ENCODE results near the gene RPN2.

DNA sequence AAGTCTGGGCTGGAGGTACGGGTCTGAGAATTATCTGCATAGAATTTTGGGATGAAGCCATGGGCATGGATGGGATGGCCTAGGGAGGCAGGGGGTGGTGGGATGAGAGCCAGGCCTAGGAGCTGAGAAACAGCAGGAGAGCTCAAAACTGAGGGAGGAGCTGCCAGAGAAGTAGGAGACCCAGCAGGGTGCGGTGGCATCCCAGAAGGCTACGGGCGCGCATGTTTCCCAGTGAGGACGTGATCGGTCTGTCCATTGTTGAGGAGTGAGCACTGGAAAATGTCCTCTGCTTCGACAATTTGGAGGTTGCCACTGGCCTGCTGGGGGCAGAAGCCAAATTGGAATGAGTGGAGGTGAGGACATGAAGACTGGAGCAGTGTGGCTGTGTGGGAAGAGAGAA lies 14.7 kb downstream of the RPN2 start:
- TF ChIP-seq, protein P1, sequence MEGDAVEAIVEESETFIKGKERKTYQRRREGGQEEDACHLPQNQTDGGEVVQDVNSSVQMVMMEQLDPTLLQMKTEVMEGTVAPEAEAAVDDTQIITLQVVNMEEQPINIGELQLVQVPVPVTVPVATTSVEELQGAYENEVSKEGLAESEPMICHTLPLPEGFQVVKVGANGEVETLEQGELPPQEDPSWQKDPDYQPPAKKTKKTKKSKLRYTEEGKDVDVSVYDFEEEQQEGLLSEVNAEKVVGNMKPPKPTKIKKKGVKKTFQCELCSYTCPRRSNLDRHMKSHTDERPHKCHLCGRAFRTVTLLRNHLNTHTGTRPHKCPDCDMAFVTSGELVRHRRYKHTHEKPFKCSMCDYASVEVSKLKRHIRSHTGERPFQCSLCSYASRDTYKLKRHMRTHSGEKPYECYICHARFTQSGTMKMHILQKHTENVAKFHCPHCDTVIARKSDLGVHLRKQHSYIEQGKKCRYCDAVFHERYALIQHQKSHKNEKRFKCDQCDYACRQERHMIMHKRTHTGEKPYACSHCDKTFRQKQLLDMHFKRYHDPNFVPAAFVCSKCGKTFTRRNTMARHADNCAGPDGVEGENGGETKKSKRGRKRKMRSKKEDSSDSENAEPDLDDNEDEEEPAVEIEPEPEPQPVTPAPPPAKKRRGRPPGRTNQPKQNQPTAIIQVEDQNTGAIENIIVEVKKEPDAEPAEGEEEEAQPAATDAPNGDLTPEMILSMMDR (IDR thresholded peaks at IDR 0.05): no peak
- TF ChIP-seq POLR2A (IDR thresholded peaks at IDR 0.05) (no peak), POLR2AphosphoS5 (IDR thresholded peaks at IDR 0.05) (no peak), EP300 (IDR thresholded peaks at IDR 0.05) (no peak)

Measured in upper lobe of left lung (tissue), 4 donors.